Measurements from ENCODE around the gene CAPN11. TPM values are rescaled to one million over a fixed set of nuclear protein-coding genes. Genes with fewer than 3 reads are reported as not detected.

CAPN11 gene
- total and polyA plus RNA-seq, 10 of the 15 experiments (the other 5 are each of a cell fraction or from before 2014, with no cell fraction given): 0.05 to 0.44 (median 0.31) TPM

- in situ Hi-C loops (cut with MboI): no loop called here
- no peaks in the 10 kb centered on the region for H3K27me3 ChIP-seq (replicated peaks in 1 of 2; ENCODE audit: control insufficient read depth in 2 of 2, insufficient read depth in 2 of 2, low read length in 1 of 2)
- H3K27ac ChIP-seq (ENCODE audit: control insufficient read depth, insufficient read depth): peak overlapping the region; percentile 63
- H3K79me2 ChIP-seq (ENCODE audit: control insufficient read depth, insufficient read depth, low read length): peaks cover 69% of the 10 kb centered on the region
- peaks cover 6% of the 10 kb centered on the region; the same call in 1 of the 2 replicates for H4K20me1 ChIP-seq (ENCODE audit: control insufficient read depth, insufficient read depth)
- ChIA-PET SMC1A (ENCODE audit: uncharacterized antibody, unreplicated experiment) (no interaction called here), RAD21 (ENCODE audit: unreplicated experiment) (interaction anchor here (0.6 kb wide), 1 partner anchor 30 kb away, joined by 3 read pairs; no protein-coding TSS in a partner anchor), CTCF (no interaction called here), POLR2A (no interaction called here)
- H3K9ac ChIP-seq (ENCODE audit: control insufficient read depth, insufficient read depth, low read length): peak overlapping the region; percentile 67
- WGBS (ENCODE audit: insufficient coverage, insufficient replicate concordance, low lambda C conversion rate, missing lambda C conversion rate): 3% methylated on average over 30 of the region's 31 CpGs
- no peaks in the 10 kb centered on the region for H3K9me3 ChIP-seq (replicated peaks; ENCODE audit: control insufficient read depth, insufficient read depth, low read length)
- DNase-seq (ENCODE audit: low read depth, low spot score) (peak; percentile 40), FAIRE-seq (peak; percentile 91), ATAC-seq (peak; percentile 81)
- peak overlapping the region; percentile 96 for H3K4me3 ChIP-seq
- peak overlapping the region; percentile 96 for H3K4me2 ChIP-seq (ENCODE audit: control insufficient read depth, insufficient read depth)
- peaks cover 36% of the 10 kb centered on the region for H3K4me1 ChIP-seq (ENCODE audit: control insufficient read depth, insufficient read depth, low read length)
- no TSS peak for BruUV-seq (replicated peaks)
- 0 out of 4 replicates have a peak, but pooled peaks cover 0 to 6% of the 10 kb centered on the region in 2 experiments for H3K36me3 ChIP-seq (ENCODE audit: control insufficient read depth in 2 of 2, insufficient read depth in 2 of 2, low read length in 1 of 2)
- H2AFZ ChIP-seq (ENCODE audit: control insufficient read depth, low read depth, low read length): peak overlapping the region; percentile 73
- intact Hi-C loops (cut with micrococcal nuclease; ENCODE audit: unreplicated experiment): no loop called here
- TF ChIP-seq NFIC (IDR thresholded peaks at IDR 0.05; ENCODE audit: low read depth, low read length): peak; percentile 37; the same call in 1 of the 2 replicates
- TF ChIP-seq PKNOX1 (IDR thresholded peaks at IDR 0.05): peak; percentile 75
- TF ChIP-seq TCF12 (IDR thresholded peaks at IDR 0.05; ENCODE audit: low read depth, low read length): 0 out of 2 replicates have a peak, but pooled peaks have one; percentile 9
- TF ChIP-seq TAF1 (IDR thresholded peaks at IDR 0.05; ENCODE audit: borderline replicate concordance, low read depth, low read length): peak; percentile 48; the same call in 1 of the 2 replicates
- peak; percentile 58; the same call in 1 of the 2 replicates for TF ChIP-seq CREB1 (IDR thresholded peaks at IDR 0.05; ENCODE audit: low read depth)
- peak; percentile 43; the same call in 1 of the 2 replicates for TF ChIP-seq JUNB (IDR thresholded peaks at IDR 0.05)
- TF ChIP-seq IRF4 (IDR thresholded peaks at IDR 0.05; ENCODE audit: low read depth, low read length): 0 out of 2 replicates have a peak, but pooled peaks have one; percentile 22
- 0 out of 2 replicates have a peak, but pooled peaks have one; percentile 24 for TF ChIP-seq MEF2A (IDR thresholded peaks at IDR 0.05; ENCODE audit: insufficient read depth, low read depth, low read length)
- no peak for TF ChIP-seq EP300 (IDR thresholded peaks at IDR 0.05; ENCODE audit: borderline replicate concordance in 1 of 2, control insufficient read depth in 1 of 2, low read depth in 2 of 2, low read length in 2 of 2)
- TF ChIP-seq IKZF1 (conservative IDR thresholded peaks at IDR 0.05): peak; percentile 84
- no peak for TF ChIP-seq NR2C2 (IDR thresholded peaks at IDR 0.05; ENCODE audit: borderline replicate concordance, control insufficient read depth, insufficient read length, low read depth)
- TF ChIP-seq, protein P1, sequence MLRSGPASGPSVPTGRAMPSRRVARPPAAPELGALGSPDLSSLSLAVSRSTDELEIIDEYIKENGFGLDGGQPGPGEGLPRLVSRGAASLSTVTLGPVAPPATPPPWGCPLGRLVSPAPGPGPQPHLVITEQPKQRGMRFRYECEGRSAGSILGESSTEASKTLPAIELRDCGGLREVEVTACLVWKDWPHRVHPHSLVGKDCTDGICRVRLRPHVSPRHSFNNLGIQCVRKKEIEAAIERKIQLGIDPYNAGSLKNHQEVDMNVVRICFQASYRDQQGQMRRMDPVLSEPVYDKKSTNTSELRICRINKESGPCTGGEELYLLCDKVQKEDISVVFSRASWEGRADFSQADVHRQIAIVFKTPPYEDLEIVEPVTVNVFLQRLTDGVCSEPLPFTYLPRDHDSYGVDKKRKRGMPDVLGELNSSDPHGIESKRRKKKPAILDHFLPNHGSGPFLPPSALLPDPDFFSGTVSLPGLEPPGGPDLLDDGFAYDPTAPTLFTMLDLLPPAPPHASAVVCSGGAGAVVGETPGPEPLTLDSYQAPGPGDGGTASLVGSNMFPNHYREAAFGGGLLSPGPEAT (IDR thresholded peaks at IDR 0.05; ENCODE audit: low read depth): peak; percentile 80; the same call in 1 of the 2 replicates
- TF ChIP-seq CHD2 (IDR thresholded peaks at IDR 0.05; ENCODE audit: borderline replicate concordance, low read depth, low read length): peak; percentile 47; the same call in 1 of the 2 replicates
- peak; percentile 88 for TF ChIP-seq POLR2AphosphoS5 (IDR thresholded peaks at IDR 0.05; ENCODE audit: low read length)
- TF ChIP-seq BHLHE40 (IDR thresholded peaks at IDR 0.05; ENCODE audit: borderline replicate concordance in 1 of 2, low read depth in 2 of 2, low read length in 1 of 2): 0 out of 4 replicates have a peak, but pooled peaks of 1 of the 2 experiments have one; percentile 8
- no peak for TF ChIP-seq ZBTB4 (CRISPR knock-in tag; IDR thresholded peaks at IDR 0.05)
- peak; percentile 67 to 81; a peak in 2 of 4 replicates for TF ChIP-seq IKZF2 (IDR thresholded peaks at IDR 0.05)
These were observed 32.1 kb upstream of the CAPN11 start for GRCh38 chr6:44126320-44127149.

All from GM12878 (cell line).